Mucosa of descending colon (tissue), 3 donors: ENCODE data around the gene VAMP2. TPM values are rescaled to one million over a fixed set of nuclear protein-coding genes. Genes with fewer than 3 reads are reported as not detected.
A peak's percentile ranks its signal among the peaks of the same experiment; 100 is the strongest.

Experiments
- ATAC-seq: fragments of 200-7000 bp; cut with Tn5 transposase; one replicate; pipeline ENCODE4 v1.9.1; 2020; ENCODE audit warnings: mild to moderate bottlenecking, moderate library complexity
- DNase-seq, 3 donors: peaks; one replicate each; pipeline ENCODE4 v3.0.0-alpha.2; 2020
- H3K36me3 ChIP-seq: fragments of 200-600 bp; one replicate; pipeline ENCODE4 v1.8.0; 2021; ENCODE audit warnings: low read depth, mild to moderate bottlenecking
- H3K4me1 ChIP-seq: fragments of 200-600 bp; one replicate; pipeline ENCODE4 v1.8.0; 2021; ENCODE audit warnings: low read depth, mild to moderate bottlenecking
- H3K4me3 ChIP-seq: fragments of 200-600 bp; one replicate; pipeline ENCODE4 v1.8.0; 2021; ENCODE audit warnings: mild to moderate bottlenecking
- H3K9me3 ChIP-seq: fragments of 200-600 bp; one replicate; pipeline ENCODE4 v1.8.0; 2021; ENCODE audit warnings: mild to moderate bottlenecking
- CTCF ChIP-seq: fragments of 200-600 bp; IDR thresholded peaks from one replicate; pipeline ENCODE4 v1.8.0; 2022; ENCODE audit warnings: antibody characterized with exemption, mild to moderate bottlenecking
- intact Hi-C, 2 donors: fragments of 100-400 bp; cut with DNase I in 1 of 2; cut with micrococcal nuclease in 1 of 2; formaldehyde crosslinking; loops; one replicate each; pipeline versions ENCODE4 v1.11.0 to v1.11.1; 2022; cut with DNase I, micrococcal nuclease
- total RNA-seq, 3 donors: library from RNA; stranded (reverse); fragmentation: NEBNext Ultra II Directional in 2 of 3; extraction: Animal tissue kit (Norgen Biotek cat#: 25700) in 2 of 3; gene quantifications; one replicate each; pipeline versions ENCODE4 v1.2.1 to v1.2.4, GENCODE V29; 2021 to 2023
- donor health status: DM: no; HTN: no; CAD: no; lungs with moderate emphysema.
- donor health status: DM: no; HTN: no; CAD: no.
- donor health status: DM: no; HTN: yes; CAD: no.

Gene VAMP2
- total RNA-seq, 3 donors from 2014 or later = 56.4 to 77.2 (median 62.8) TPM

DNA sequence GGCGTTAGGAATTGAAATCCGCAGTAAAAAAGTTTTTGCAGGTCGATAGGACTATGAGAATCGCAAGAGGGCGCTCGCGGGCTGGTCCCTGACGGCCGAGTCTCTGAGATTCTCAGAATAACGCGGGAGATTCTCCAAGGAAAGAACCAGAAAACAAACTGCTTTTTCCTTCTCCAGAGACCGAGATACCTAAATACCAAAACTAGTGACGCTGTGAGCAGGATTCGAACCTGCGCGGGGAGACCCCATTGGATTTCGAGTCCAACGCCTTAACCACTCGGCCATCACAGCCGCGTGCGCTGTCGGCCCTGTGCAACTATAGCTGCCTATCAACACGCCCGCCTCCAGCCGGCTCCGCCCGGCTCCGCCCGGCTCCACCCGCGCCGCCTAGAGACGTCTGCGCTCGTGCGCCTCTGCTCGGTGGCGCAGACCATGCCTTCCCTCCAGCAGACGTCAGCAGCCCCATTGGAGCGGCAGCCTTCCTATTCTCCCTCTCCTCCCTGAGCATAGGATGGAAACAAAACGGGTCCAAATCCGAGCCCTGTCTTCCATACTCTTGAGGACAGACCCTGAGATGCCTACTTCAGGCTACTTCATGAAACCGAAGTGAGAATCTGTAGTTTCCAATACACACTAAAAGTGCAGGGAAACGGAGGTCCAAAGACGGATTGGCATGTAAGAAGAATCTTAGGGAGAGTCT is 23.9 kb downstream of the VAMP2 start:
- peak; percentile 95 for ATAC-seq
- intact Hi-C loops = no loop called here
- H3K36me3 ChIP-seq = peaks cover 3% of the 10 kb centered on the region
- peaks cover 17% of the 10 kb centered on the region for H3K4me1 ChIP-seq
- DNase-seq = peak; percentile 95 to 99 (median 96)
- H3K9me3 ChIP-seq = no peaks in the 10 kb centered on the region
- peak overlapping the region; percentile 11 for H3K4me3 ChIP-seq
- peak; percentile 66 for TF ChIP-seq CTCF

DNA sequence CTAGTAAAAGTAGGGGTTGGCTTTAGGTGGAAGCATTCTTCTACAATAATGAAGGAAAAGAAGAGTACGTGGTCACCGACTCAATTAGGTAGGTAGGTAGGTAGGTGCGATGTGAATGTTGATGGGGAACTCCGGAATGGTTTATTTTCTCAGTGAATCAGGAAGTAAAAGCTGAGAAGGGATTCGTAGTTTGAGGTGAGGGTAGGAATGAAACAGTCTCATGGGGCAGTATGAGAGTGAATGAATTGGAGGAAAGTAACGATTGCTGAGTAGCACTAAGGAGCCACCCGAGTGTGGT is 24.4 kb downstream of the VAMP2 start:
- peaks cover 3% of the 10 kb centered on the region for H3K36me3 ChIP-seq
- intact Hi-C loops = no loop called here
- no peak for ATAC-seq
- no peaks in the 10 kb centered on the region for H3K9me3 ChIP-seq
- no peak for TF ChIP-seq CTCF
- no peak for DNase-seq
- H3K4me3 ChIP-seq = no peak overlapping the region
- peaks cover 17% of the 10 kb centered on the region for H3K4me1 ChIP-seq

DNA sequence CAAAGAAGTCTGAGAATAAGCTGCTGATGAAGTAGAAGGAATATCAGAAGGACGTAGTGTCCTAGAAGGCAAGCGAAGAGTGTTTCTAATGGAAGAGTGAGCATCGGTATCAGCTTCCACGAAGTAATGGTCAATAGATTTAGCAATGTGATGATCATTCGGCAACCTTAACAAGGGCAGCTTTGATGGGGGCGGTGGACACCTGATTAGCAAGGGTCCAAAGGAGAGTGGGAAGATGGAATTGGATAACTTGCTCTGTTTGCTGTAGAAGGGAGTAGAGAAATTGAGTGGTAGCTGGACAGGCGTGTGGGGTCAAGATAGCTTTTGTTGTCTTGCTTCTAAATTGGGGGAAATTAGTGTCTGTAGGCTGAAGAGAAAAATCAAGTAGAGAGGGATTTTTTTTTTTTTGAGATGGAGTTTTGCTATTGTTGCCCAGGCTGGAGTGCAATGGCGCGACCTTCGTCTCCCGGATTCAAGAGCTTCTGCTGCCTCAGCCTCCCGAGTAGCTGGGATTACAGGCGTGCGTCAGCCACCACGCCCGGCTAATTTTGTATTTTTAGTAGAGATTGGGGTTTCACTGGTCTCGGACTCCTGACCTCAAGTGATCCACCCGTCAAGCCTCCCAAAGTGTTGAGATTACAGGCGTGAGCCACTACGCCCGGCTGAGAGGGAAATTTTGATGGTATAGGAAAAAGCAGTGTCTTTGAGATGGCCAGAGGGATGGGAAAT is 24.9 kb downstream of the VAMP2 start:
- intact Hi-C loops = no loop called here

GRCh38 chr17:8133941-8134340 is 28.8 kb downstream of the VAMP2 start:
- ATAC-seq (no peak), DNase-seq (no peak)
- Histone ChIP-seq H3K9me3 (no peaks in the 10 kb centered on the region), H3K4me3 (no peak overlapping the region), H3K4me1 (peaks cover 9% of the 10 kb centered on the region), H3K36me3 (no peaks in the 10 kb centered on the region)
- intact Hi-C loops = no loop called here
- no peak for TF ChIP-seq CTCF

More for the DNA sequence above, 24.9 kb downstream of the VAMP2 start:
- no peaks in the 10 kb centered on the region for H3K9me3 ChIP-seq
- H3K4me1 ChIP-seq = peaks cover 17% of the 10 kb centered on the region
- peaks cover 3% of the 10 kb centered on the region for H3K36me3 ChIP-seq
- H3K4me3 ChIP-seq = no peak overlapping the region
- peak in 2 of 3 donors; percentile 31 to 40 for DNase-seq
- ATAC-seq = no peak
- no peak for TF ChIP-seq CTCF

DNA sequence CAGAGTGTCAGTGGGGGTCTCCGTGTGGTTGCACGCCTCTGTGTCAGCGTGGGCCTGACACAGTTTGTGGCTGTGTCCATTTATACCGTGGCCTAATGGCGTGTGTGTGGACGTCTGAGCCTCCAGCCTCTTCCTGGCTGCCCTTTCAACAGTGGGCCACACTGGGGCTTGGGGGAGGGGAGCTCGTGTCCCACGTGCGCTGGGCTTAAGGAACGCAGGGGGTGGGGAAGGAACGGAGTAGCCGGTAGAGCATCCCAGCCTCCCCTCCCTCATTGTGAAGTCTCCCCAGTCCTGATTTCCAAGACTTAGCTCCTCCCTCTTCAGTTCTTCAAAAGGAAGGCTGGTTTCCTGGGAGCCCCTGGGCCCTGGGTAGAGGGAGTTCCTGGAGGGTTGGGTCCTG is 29.3 kb downstream of the VAMP2 start:
- intact Hi-C loops = no loop called here
- no peak for ATAC-seq
- Histone ChIP-seq H3K36me3 (no peaks in the 10 kb centered on the region), H3K9me3 (no peaks in the 10 kb centered on the region), H3K4me3 (no peak overlapping the region), H3K4me1 (peaks cover 6% of the 10 kb centered on the region)
- peak in 1 of 3 donors; percentile 17 for DNase-seq
- TF ChIP-seq CTCF = no peak
